ENCODE data around the gene ARHGAP15. TPM values are rescaled to one million over a fixed set of nuclear protein-coding genes. Genes with fewer than 3 reads are reported as not detected.

The ARHGAP15 gene
- polyA plus RNA-seq, 1 donor, result 16.4 TPM

DNA sequence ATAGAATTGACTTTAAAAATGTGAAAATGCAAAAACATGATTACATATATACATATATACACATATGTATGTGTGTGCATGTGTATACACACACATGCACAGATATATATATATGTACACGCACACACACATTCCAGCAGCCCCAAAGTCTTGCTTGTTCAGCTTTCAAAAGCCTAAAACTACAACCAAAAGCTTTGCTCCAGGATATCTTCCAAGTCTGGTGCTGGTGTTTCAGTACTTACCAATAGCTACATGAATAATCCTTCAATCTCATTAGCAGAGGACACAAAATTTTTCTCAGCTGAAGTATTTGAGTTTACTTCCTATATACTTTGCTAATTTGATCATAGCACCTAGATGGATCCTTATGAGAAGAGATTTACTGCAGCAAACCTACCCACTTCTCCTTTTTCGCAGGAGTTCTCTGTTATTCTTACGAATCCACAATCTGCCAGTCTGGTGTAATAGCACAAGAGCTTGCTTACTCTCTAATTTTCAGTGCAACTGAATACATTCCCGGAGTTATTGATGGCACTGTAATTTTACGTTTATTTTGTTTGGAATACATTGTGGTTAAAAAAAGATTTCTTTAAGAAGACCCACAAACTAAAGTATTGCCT, 553.3 kb downstream of the ARHGAP15 start:
- Histone ChIP-seq H3K36me3 (ENCODE audit: control insufficient read depth, insufficient read depth, low read length) (no peaks in the 10 kb centered on the region), H3K9me3 (ENCODE audit: control insufficient read depth, low read depth, low read length) (no peaks in the 10 kb centered on the region), H3K27me3 (ENCODE audit: control insufficient read depth, insufficient read depth, low read length) (no peaks in the 10 kb centered on the region), H3K4me3 (ENCODE audit: low read length) (no peak overlapping the region), H3K4me1 (ENCODE audit: control insufficient read depth, insufficient read depth, low read length) (no peaks in the 10 kb centered on the region), H3K27ac (ENCODE audit: low read length) (no peak overlapping the region)
- DNase-seq, result no peak
- 83% methylated on average over 4 of the region's 5 CpGs for WGBS (ENCODE audit: insufficient coverage, low lambda C conversion rate)

- Histone ChIP-seq H3K27ac (ENCODE audit: low read length) (no peak overlapping the region), H3K27me3 (ENCODE audit: control insufficient read depth, insufficient read depth, low read length) (no peaks in the 10 kb centered on the region), H3K36me3 (ENCODE audit: control insufficient read depth, insufficient read depth, low read length) (no peaks in the 10 kb centered on the region), H3K4me1 (ENCODE audit: control insufficient read depth, insufficient read depth, low read length) (no peaks in the 10 kb centered on the region), H3K4me3 (ENCODE audit: low read length) (no peak overlapping the region), H3K9me3 (ENCODE audit: control insufficient read depth, low read depth, low read length) (no peaks in the 10 kb centered on the region)
- no peak for DNase-seq
- WGBS (ENCODE audit: insufficient coverage, low lambda C conversion rate), result no CpG with 5 or more reads among the region's 1 CpG
Measured at GRCh38 chr2:143683977-143684376, 554.8 kb downstream of the ARHGAP15 start.

DNA sequence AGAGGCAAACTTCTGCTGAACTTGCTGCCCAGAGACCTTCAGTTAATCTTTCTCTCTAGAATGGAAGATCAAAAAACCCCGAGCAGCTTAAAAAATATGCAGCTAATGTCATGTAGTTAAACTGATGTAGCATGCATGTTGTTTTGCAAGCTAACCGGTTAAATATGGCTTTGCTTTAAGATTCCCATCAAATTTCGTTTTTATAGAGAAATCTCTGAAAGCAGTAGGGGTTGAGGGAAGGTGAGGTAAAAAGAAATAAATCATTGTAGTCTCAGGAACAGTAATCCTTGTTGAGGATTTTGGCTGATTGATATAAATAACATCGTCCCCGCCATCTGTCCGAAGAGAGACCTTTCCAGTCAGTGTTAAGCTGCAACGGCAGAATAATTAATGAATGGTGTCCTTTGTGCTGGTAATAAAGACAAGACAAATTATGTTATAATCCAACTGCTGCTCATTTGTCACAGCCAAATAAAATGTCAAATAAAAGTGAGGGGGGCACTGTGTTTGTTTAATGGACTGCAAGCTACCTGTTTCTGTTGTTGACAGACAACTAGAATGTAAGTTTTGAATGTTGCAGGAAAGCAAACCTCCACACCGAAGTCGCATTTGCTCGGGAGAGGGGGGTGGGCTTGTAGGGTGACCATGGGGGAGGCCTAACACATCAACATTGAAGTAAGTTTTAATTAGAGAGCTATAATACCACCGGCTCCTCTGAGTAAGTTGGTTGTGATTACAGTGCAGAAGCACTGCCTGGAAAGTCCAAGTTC, 555.5 kb downstream of the ARHGAP15 start:
- H3K27me3 ChIP-seq (ENCODE audit: control insufficient read depth, insufficient read depth, low read length), result no peaks in the 10 kb centered on the region
- H3K27ac ChIP-seq (ENCODE audit: low read length), result no peak overlapping the region
- no peak for DNase-seq
- 93% methylated on average over 3 of the region's 11 CpGs for WGBS (ENCODE audit: insufficient coverage, low lambda C conversion rate)
- no peaks in the 10 kb centered on the region for H3K36me3 ChIP-seq (ENCODE audit: control insufficient read depth, insufficient read depth, low read length)
- no peaks in the 10 kb centered on the region for H3K9me3 ChIP-seq (ENCODE audit: control insufficient read depth, low read depth, low read length)
- H3K4me3 ChIP-seq (ENCODE audit: low read length), result no peak overlapping the region
- no peaks in the 10 kb centered on the region for H3K4me1 ChIP-seq (ENCODE audit: control insufficient read depth, insufficient read depth, low read length)

GRCh38 chr2:143685421-143686078, 556.3 kb downstream of the ARHGAP15 start:
- H3K36me3 ChIP-seq (ENCODE audit: control insufficient read depth, insufficient read depth, low read length), result no peaks in the 10 kb centered on the region
- no peak overlapping the region for H3K4me3 ChIP-seq (ENCODE audit: low read length)
- no peaks in the 10 kb centered on the region for H3K4me1 ChIP-seq (ENCODE audit: control insufficient read depth, insufficient read depth, low read length)
- no peaks in the 10 kb centered on the region for H3K9me3 ChIP-seq (ENCODE audit: control insufficient read depth, low read depth, low read length)
- H3K27me3 ChIP-seq (ENCODE audit: control insufficient read depth, insufficient read depth, low read length), result no peaks in the 10 kb centered on the region
- DNase-seq, result peak in 1 of 2 donors; percentile 11
- H3K27ac ChIP-seq (ENCODE audit: low read length), result no peak overlapping the region
- WGBS (ENCODE audit: insufficient coverage, low lambda C conversion rate), result 18% methylated on average over 2 of the region's 6 CpGs

GRCh38 chr2:143686585-143687164, 557.5 kb downstream of the ARHGAP15 start:
- 73% methylated on average over 3 of the region's 5 CpGs for WGBS (ENCODE audit: insufficient coverage, low lambda C conversion rate)
- no peaks in the 10 kb centered on the region for H3K9me3 ChIP-seq (ENCODE audit: control insufficient read depth, low read depth, low read length)
- no peak overlapping the region for H3K4me3 ChIP-seq (ENCODE audit: low read length)
- no peak overlapping the region for H3K27ac ChIP-seq (ENCODE audit: low read length)
- no peaks in the 10 kb centered on the region for H3K27me3 ChIP-seq (ENCODE audit: control insufficient read depth, insufficient read depth, low read length)
- H3K4me1 ChIP-seq (ENCODE audit: control insufficient read depth, insufficient read depth, low read length), result no peaks in the 10 kb centered on the region
- H3K36me3 ChIP-seq (ENCODE audit: control insufficient read depth, insufficient read depth, low read length), result no peaks in the 10 kb centered on the region
- DNase-seq, result peak in 1 of 2 donors; percentile 16

GRCh38 chr2:143688248-143688647, 559.0 kb downstream of the ARHGAP15 start:
- Histone ChIP-seq H3K27ac (ENCODE audit: low read length) (no peak overlapping the region), H3K4me3 (ENCODE audit: low read length) (no peak overlapping the region), H3K4me1 (ENCODE audit: control insufficient read depth, insufficient read depth, low read length) (no peaks in the 10 kb centered on the region), H3K36me3 (ENCODE audit: control insufficient read depth, insufficient read depth, low read length) (no peaks in the 10 kb centered on the region), H3K27me3 (ENCODE audit: control insufficient read depth, insufficient read depth, low read length) (no peaks in the 10 kb centered on the region), H3K9me3 (ENCODE audit: control insufficient read depth, low read depth, low read length) (no peaks in the 10 kb centered on the region)
- WGBS (ENCODE audit: insufficient coverage, low lambda C conversion rate), result 75% methylated on average over 1 of the region's 2 CpGs
- DNase-seq, result no peak

GRCh38 chr2:143688815-143689214, 559.6 kb downstream of the ARHGAP15 start:
- 90% methylated on average over 2 of the region's 2 CpGs for WGBS (ENCODE audit: insufficient coverage, low lambda C conversion rate)
- DNase-seq, result no peak
- Histone ChIP-seq H3K27ac (ENCODE audit: low read length) (no peak overlapping the region), H3K4me1 (ENCODE audit: control insufficient read depth, insufficient read depth, low read length) (no peaks in the 10 kb centered on the region), H3K36me3 (ENCODE audit: control insufficient read depth, insufficient read depth, low read length) (no peaks in the 10 kb centered on the region), H3K9me3 (ENCODE audit: control insufficient read depth, low read depth, low read length) (no peaks in the 10 kb centered on the region), H3K27me3 (ENCODE audit: control insufficient read depth, insufficient read depth, low read length) (no peaks in the 10 kb centered on the region), H3K4me3 (ENCODE audit: low read length) (no peak overlapping the region)

- H3K4me3 ChIP-seq (ENCODE audit: low read length), result no peak overlapping the region
- no peak overlapping the region for H3K27ac ChIP-seq (ENCODE audit: low read length)
- no peaks in the 10 kb centered on the region for H3K9me3 ChIP-seq (ENCODE audit: control insufficient read depth, low read depth, low read length)
- no peaks in the 10 kb centered on the region for H3K27me3 ChIP-seq (ENCODE audit: control insufficient read depth, insufficient read depth, low read length)
- H3K36me3 ChIP-seq (ENCODE audit: control insufficient read depth, insufficient read depth, low read length), result no peaks in the 10 kb centered on the region
- H3K4me1 ChIP-seq (ENCODE audit: control insufficient read depth, insufficient read depth, low read length), result no peaks in the 10 kb centered on the region
- no peak for DNase-seq
- WGBS (ENCODE audit: insufficient coverage, low lambda C conversion rate), result no CpG with 5 or more reads among the region's 1 CpG
Measured at GRCh38 chr2:143689541-143689940, 560.3 kb downstream of the ARHGAP15 start.

DNA sequence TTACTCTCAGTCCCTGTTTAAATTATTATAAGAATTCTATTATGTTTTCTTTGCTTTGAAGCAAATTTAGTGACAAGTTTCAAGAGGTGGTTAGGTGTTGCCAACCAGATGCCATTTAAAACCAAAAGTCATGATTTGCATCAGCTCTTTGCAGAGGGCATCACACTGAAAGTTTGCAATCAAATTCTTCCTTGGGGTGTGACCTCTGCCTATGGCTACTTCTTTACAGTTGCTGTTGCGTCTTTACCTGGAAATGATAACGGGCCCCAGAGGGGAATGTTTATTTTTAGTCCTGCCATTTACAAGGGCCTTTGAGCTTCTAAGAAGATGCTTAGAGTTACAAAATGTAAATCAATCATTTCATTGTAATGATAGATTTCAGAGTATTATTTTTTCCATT, 561.0 kb downstream of the ARHGAP15 start:
- no peaks in the 10 kb centered on the region for H3K9me3 ChIP-seq (ENCODE audit: control insufficient read depth, low read depth, low read length)
- no peaks in the 10 kb centered on the region for H3K27me3 ChIP-seq (ENCODE audit: control insufficient read depth, insufficient read depth, low read length)
- H3K4me1 ChIP-seq (ENCODE audit: control insufficient read depth, insufficient read depth, low read length), result no peaks in the 10 kb centered on the region
- H3K4me3 ChIP-seq (ENCODE audit: low read length), result no peak overlapping the region
- no peaks in the 10 kb centered on the region for H3K36me3 ChIP-seq (ENCODE audit: control insufficient read depth, insufficient read depth, low read length)
- no peak overlapping the region for H3K27ac ChIP-seq (ENCODE audit: low read length)
- no peak for DNase-seq
- WGBS (ENCODE audit: insufficient coverage, low lambda C conversion rate), result no CpG with 5 or more reads among the region's 2 CpGs

- no peak for DNase-seq
- Histone ChIP-seq H3K4me3 (ENCODE audit: low read length) (no peak overlapping the region), H3K36me3 (ENCODE audit: control insufficient read depth, insufficient read depth, low read length) (no peaks in the 10 kb centered on the region), H3K27ac (ENCODE audit: low read length) (no peak overlapping the region), H3K4me1 (ENCODE audit: control insufficient read depth, insufficient read depth, low read length) (no peaks in the 10 kb centered on the region), H3K27me3 (ENCODE audit: control insufficient read depth, insufficient read depth, low read length) (no peaks in the 10 kb centered on the region), H3K9me3 (ENCODE audit: control insufficient read depth, low read depth, low read length) (no peaks in the 10 kb centered on the region)
- no CpG with 5 or more reads among the region's 4 CpGs for WGBS (ENCODE audit: insufficient coverage, low lambda C conversion rate)
Measured at GRCh38 chr2:143691121-143691520, 561.9 kb downstream of the ARHGAP15 start.

Data from large intestine (tissue), 3 donors.